ENCODE data around the gene LGR4.

GRCh38 chr11:27420217-27420616 is 52.4 kb downstream of the LGR4 start:
- no peak for TF ChIP-seq POLR2AphosphoS5 (IDR thresholded peaks at IDR 0.05)
- no peak for TF ChIP-seq CTCF (IDR thresholded peaks at IDR 0.05 in 8 of 11, conservative IDR thresholded peaks at IDR 0.05 in 3 of 11)
